HepG2 (cell line): ENCODE data around the gene ANAPC16. TPM values are rescaled to one million over a fixed set of nuclear protein-coding genes. Genes with fewer than 3 reads are reported as not detected.

ENCODE experiments used
- AGO2 ChIP-seq: fragments of 200-400 bp; formaldehyde crosslinking; optimal IDR thresholded peaks from 2 replicates; pipeline ENCODE3; 2017; ENCODE audit warnings: mild to moderate bottlenecking, low read depth, low read length, moderate library complexity
- AHR ChIP-seq: IDR thresholded peaks from 2 replicates; pipeline ENCODE4 v1.6.1; 2018; ENCODE audit warnings: missing genetic modification reagents, missing compliant biosample characterization
- AKAP8 ChIP-seq: sonication (generic); formaldehyde crosslinking; IDR thresholded peaks from 2 replicates; pipeline ENCODE4 v1.5.1; 2020; ENCODE audit warnings: mild to moderate bottlenecking, missing genetic modification reagents
- ARID3A ChIP-seq: IDR thresholded peaks from 2 replicates; pipeline ENCODE4 v1.6.1; 2012; ENCODE audit warnings: low read depth, low read length, improper control_type of control experiment
- EP300 ChIP-seq, 3 experiments: sonication (generic) in 1 of 3; formaldehyde crosslinking in 1 of 3; IDR thresholded peaks; 2 replicates each; pipeline versions ENCODE4 v1.5.1 to v1.6.1; 2011 to 2020; ENCODE audit warnings: low read depth in 2 of 3, low read length in 2 of 3, borderline replicate concordance in 1 of 3, improper control_type of control experiment in 1 of 3, mild to moderate bottlenecking in 1 of 3, missing genetic modification reagents in 1 of 3, moderate library complexity in 1 of 3
- FOXP1 ChIP-seq, 2 experiments: fragments of 450-650 bp in 1 of 2; IDR thresholded peaks; 2 replicates each; pipeline ENCODE4 v1.6.1; 2017 to 2018; ENCODE audit warnings: antibody characterized with exemption in 1 of 2
- FOXP4 ChIP-seq: sonication (generic); formaldehyde crosslinking; IDR thresholded peaks from 2 replicates; pipeline ENCODE4 v1.4.0; 2020; ENCODE audit warnings: missing genetic modification reagents
- HMGA1 ChIP-seq: sonication (generic); formaldehyde crosslinking; conservative IDR thresholded peaks from 2 replicates; pipeline ENCODE4 v1.4.0; 2020; ENCODE audit warnings: missing genetic modification reagents
- IKZF1 ChIP-seq: fragments of 450-650 bp; IDR thresholded peaks from 2 replicates; pipeline ENCODE4 v1.7.1; 2016
- KLF13 ChIP-seq: sonication (generic); formaldehyde crosslinking; IDR thresholded peaks from 2 replicates; pipeline ENCODE4 v1.4.0; 2020; ENCODE audit warnings: mild to moderate bottlenecking, missing genetic modification reagents
- LCORL ChIP-seq, 2 experiments: fragments of 450-650 bp in 1 of 2; sonication (generic) in 1 of 2; formaldehyde crosslinking in 1 of 2; IDR thresholded peaks; 2 replicates each; pipeline versions ENCODE4 v1.5.0 to v1.6.1; 2017 to 2020; ENCODE audit warnings: antibody characterized with exemption in 1 of 2, missing genetic modification reagents in 1 of 2
- NBN ChIP-seq: fragments of 450-650 bp; conservative IDR thresholded peaks from 2 replicates; pipeline ENCODE4 v1.6.1; 2017
- RFX1 ChIP-seq: fragments of 450-650 bp; IDR thresholded peaks from 2 replicates; pipeline ENCODE4 v1.6.1; 2017
- SATB2 ChIP-seq: sonication (generic); formaldehyde crosslinking; IDR thresholded peaks from 2 replicates; pipeline ENCODE4 v1.5.0; 2020; ENCODE audit warnings: missing genetic modification reagents
- SETDB1 ChIP-seq: sonication (generic); formaldehyde crosslinking; IDR thresholded peaks from 2 replicates; pipeline ENCODE4 v1.5.1; 2020; ENCODE audit warnings: missing genetic modification reagents, mild to moderate bottlenecking, borderline replicate concordance
- SMC3 ChIP-seq: IDR thresholded peaks from 2 replicates; pipeline ENCODE4 v1.6.1; 2011; ENCODE audit warnings: low read length, improper control_type of control experiment
- TERF1 ChIP-seq: sonication (generic); formaldehyde crosslinking; IDR thresholded peaks from 2 replicates; pipeline ENCODE4 v1.8.0; 2022; ENCODE audit warnings: mild to moderate bottlenecking, missing genetic modification reagents, moderate library complexity
- XRCC5 ChIP-seq: fragments of 200-400 bp; formaldehyde crosslinking; optimal IDR thresholded peaks from 2 replicates; pipeline ENCODE3; 2017; ENCODE audit warnings: mild to moderate bottlenecking, low read length
- ZFX ChIP-seq: sonication (generic); formaldehyde crosslinking; IDR thresholded peaks from 2 replicates; pipeline ENCODE4 v1.4.0; 2020; ENCODE audit warnings: mild to moderate bottlenecking, low read depth, missing genetic modification reagents, moderate library complexity
- ZNF230 ChIP-seq: sonication (generic); formaldehyde crosslinking; IDR thresholded peaks from 2 replicates; pipeline ENCODE4 v1.4.0; 2020; ENCODE audit warnings: mild to moderate bottlenecking, missing genetic modification reagents
- ZNF280B ChIP-seq: sonication (generic); formaldehyde crosslinking; IDR thresholded peaks from 2 replicates; pipeline ENCODE4 v1.5.0; 2020; ENCODE audit warnings: missing genetic modification reagents, mild to moderate bottlenecking, borderline replicate concordance
- ZNF616 ChIP-seq: sonication (generic); formaldehyde crosslinking; IDR thresholded peaks from 2 replicates; pipeline ENCODE4 v1.5.0; 2020; ENCODE audit warnings: low read depth, mild to moderate bottlenecking, missing genetic modification reagents
- ZNF746 ChIP-seq: sonication (generic); formaldehyde crosslinking; IDR thresholded peaks from 2 replicates; pipeline ENCODE4 v1.8.0; 2022; ENCODE audit warnings: mild to moderate bottlenecking, missing genetic modification reagents
- ZNF761 ChIP-seq: sonication (generic); formaldehyde crosslinking; conservative IDR thresholded peaks from 2 replicates; pipeline ENCODE4 v1.4.0; 2020; ENCODE audit warnings: mild to moderate bottlenecking, missing genetic modification reagents
- ZNF839 ChIP-seq: sonication (generic); formaldehyde crosslinking; IDR thresholded peaks from 2 replicates; pipeline ENCODE4 v1.4.0; 2020; ENCODE audit warnings: missing genetic modification reagents, mild to moderate bottlenecking, borderline replicate concordance
- polyA plus RNA-seq, 8 experiments: library from polyadenylated mRNA; depleted of rRNA in 3 of 8; stranded (reverse) in 7 of 8; unstranded in 1 of 8; fragments of >200 nt; fragmentation: Illumina TruSeq in 4 of 8; extraction: Trizol in 4 of 8; gene quantifications; 2 replicates each; pipeline versions ENCODE4 v1.2.1 to v1.2.3, GENCODE V29; 2011 to 2016; ENCODE audit warnings: low read depth in 4 of 8, missing spikeins in 1 of 8, mixed read lengths in 1 of 8; ENCODE audit not compliant: insufficient read depth in 1 of 8
- total RNA-seq, 5 experiments: library from RNA; depleted of rRNA; stranded (reverse); fragments of >200 nt; fragmentation: Illumina TruSeq; extraction: Trizol; gene quantifications; 2 replicates each; pipeline ENCODE4 v1.2.3, GENCODE V29; 2016; ENCODE audit warnings: low read depth in 1 of 5

Gene ANAPC16
- total and polyA plus RNA-seq, 2 of the 13 experiments (the other 11 are each of a cell fraction or from before 2014, with no cell fraction given) = 74.8 to 89.4 TPM

GRCh38 chr10:72248468-72249151, 32.8 kb downstream of the ANAPC16 start (continued):
- TF ChIP-seq ZNF280B (CRISPR knock-in tag) (no peak), SATB2 (no peak), ZFX (CRISPR knock-in tag) (peak; percentile 87; the same call in 1 of the 2 replicates), SETDB1 (CRISPR knock-in tag) (no peak), AHR (CRISPR knock-in tag) (no peak), EP300 (IDR thresholded peaks at IDR 0.05; ENCODE audit: low read depth in 2 of 2, low read length in 2 of 2) (no peak), EP300 (CRISPR knock-in tag; IDR thresholded peaks at IDR 0.05; ENCODE audit: borderline replicate concordance) (0 out of 2 replicates have a peak, but pooled peaks have one; percentile 11), FOXP1 (IDR thresholded peaks at IDR 0.05) (no peak), FOXP1 (CRISPR knock-in tag; IDR thresholded peaks at IDR 0.05) (no peak), ARID3A (no peak), LCORL (IDR thresholded peaks at IDR 0.05) (no peak), LCORL (CRISPR knock-in tag; IDR thresholded peaks at IDR 0.05) (no peak; the same call in 1 of the 2 replicates), ZNF616 (no peak; the same call in 1 of the 2 replicates), NBN (no peak), XRCC5 (peak; percentile 96), ZNF761 (CRISPR knock-in tag) (no peak), ZNF746 (CRISPR knock-in tag) (no peak), TERF1 (no peak), HMGA1 (CRISPR knock-in tag) (no peak), FOXP4 (CRISPR knock-in tag) (peak; percentile 69), SMC3 (no peak), AKAP8 (no peak), AGO2 (no peak), IKZF1 (no peak), RFX1 (no peak), KLF13 (CRISPR knock-in tag) (no peak), ZNF839 (no peak), ZNF230 (CRISPR knock-in tag) (no peak)
